HepG2 (cell line): ENCODE measurements around the gene CLN6. TPM values are rescaled to one million over a fixed set of nuclear protein-coding genes. Genes with fewer than 3 reads are reported as not detected.

Experiments used
- MATR3 ChIP-seq: sonication (generic); formaldehyde crosslinking; IDR thresholded peaks from 2 replicates; pipeline ENCODE4 v1.4.0; 2020; ENCODE audit warnings: missing genetic modification reagents
- NR2F2 ChIP-seq: IDR thresholded peaks from 2 replicates; pipeline ENCODE4 v1.6.1; 2012; ENCODE audit warnings: low read depth, inconsistent platforms, borderline replicate concordance
- RARG ChIP-seq: sonication (generic); formaldehyde crosslinking; IDR thresholded peaks from 2 replicates; pipeline ENCODE4 v1.4.0; 2020; ENCODE audit warnings: low read depth, mild to moderate bottlenecking, missing genetic modification reagents
- REL ChIP-seq: sonication (generic); formaldehyde crosslinking; conservative IDR thresholded peaks from 2 replicates; pipeline ENCODE4 v1.8.0; 2022; ENCODE audit warnings: mild to moderate bottlenecking, missing genetic modification reagents, moderate library complexity
- SMARCE1 ChIP-seq: fragments of 450-650 bp; IDR thresholded peaks from 2 replicates; pipeline ENCODE4 v1.6.1; 2017; ENCODE audit warnings: borderline replicate concordance
- SSRP1 ChIP-seq: IDR thresholded peaks from 2 replicates; pipeline ENCODE4 v1.6.1; 2016; ENCODE audit warnings: control low read depth
- TSC22D2 ChIP-seq: sonication (generic); formaldehyde crosslinking; IDR thresholded peaks from 2 replicates; pipeline ENCODE4 v1.5.1; 2020; ENCODE audit warnings: missing genetic modification reagents, mild to moderate bottlenecking, borderline replicate concordance
- ZMYM2 ChIP-seq: sonication (generic); formaldehyde crosslinking; IDR thresholded peaks from 2 replicates; pipeline ENCODE4 v1.8.0; 2022; ENCODE audit warnings: mild to moderate bottlenecking, missing genetic modification reagents
- ZNF605 ChIP-seq: sonication (generic); formaldehyde crosslinking; IDR thresholded peaks from 2 replicates; pipeline ENCODE4 v1.8.0; 2022; ENCODE audit warnings: mild to moderate bottlenecking, missing genetic modification reagents
- ZNF652 ChIP-seq: IDR thresholded peaks from 2 replicates; pipeline ENCODE4 v1.6.1; 2016; ENCODE audit warnings: low read depth, borderline replicate concordance
- polyA plus RNA-seq, 8 experiments: library from polyadenylated mRNA; depleted of rRNA in 3 of 8; stranded (reverse) in 7 of 8; unstranded in 1 of 8; fragments of >200 nt; fragmentation: Illumina TruSeq in 4 of 8; extraction: Trizol in 4 of 8; gene quantifications; 2 replicates each; pipeline versions ENCODE4 v1.2.1 to v1.2.3, GENCODE V29; 2011 to 2016; ENCODE audit warnings: low read depth in 4 of 8, missing spikeins in 1 of 8, mixed read lengths in 1 of 8; ENCODE audit not compliant: insufficient read depth in 1 of 8
- total RNA-seq, 5 experiments: library from RNA; depleted of rRNA; stranded (reverse); fragments of >200 nt; fragmentation: Illumina TruSeq; extraction: Trizol; gene quantifications; 2 replicates each; pipeline ENCODE4 v1.2.3, GENCODE V29; 2016; ENCODE audit warnings: low read depth in 1 of 5
- TF ChIP-seq, protein P1 (sequence below): IDR thresholded peaks from 2 replicates; pipeline ENCODE4 v1.6.1; 2016; ENCODE audit warnings: missing compliant biosample characterization, missing genetic modification reagents, borderline replicate concordance
- TF ChIP-seq, protein P2 (sequence below): sonication (generic); formaldehyde crosslinking; IDR thresholded peaks from 2 replicates; pipeline ENCODE4 v1.5.1; 2020; ENCODE audit warnings: missing genetic modification reagents, mild to moderate bottlenecking, borderline replicate concordance
- TF ChIP-seq, protein P3 (sequence below): sonication (generic); formaldehyde crosslinking; IDR thresholded peaks from 2 replicates; pipeline ENCODE4 v1.4.0; 2020; ENCODE audit warnings: missing genetic modification reagents, mild to moderate bottlenecking, borderline replicate concordance
- TF ChIP-seq, protein P4 (sequence below), 2 experiments: sonication (generic) in 1 of 2; formaldehyde crosslinking in 1 of 2; IDR thresholded peaks; 2 replicates each; pipeline versions ENCODE4 v1.5.1 to v1.6.1; 2011 to 2020; ENCODE audit warnings: borderline replicate concordance in 1 of 2, low read depth in 1 of 2, low read length in 1 of 2, mild to moderate bottlenecking in 1 of 2, missing genetic modification reagents in 1 of 2, moderate library complexity in 1 of 2
- TF ChIP-seq, protein P5 (sequence below): sonication (generic); formaldehyde crosslinking; IDR thresholded peaks from 2 replicates; pipeline ENCODE4 v1.4.0; 2020; ENCODE audit warnings: mild to moderate bottlenecking, missing genetic modification reagents

Gene CLN6
- total and polyA plus RNA-seq, 2 of the 13 experiments (the other 11 are each of a cell fraction or from before 2014, with no cell fraction given) = 24.9 to 27.1 TPM

DNA sequence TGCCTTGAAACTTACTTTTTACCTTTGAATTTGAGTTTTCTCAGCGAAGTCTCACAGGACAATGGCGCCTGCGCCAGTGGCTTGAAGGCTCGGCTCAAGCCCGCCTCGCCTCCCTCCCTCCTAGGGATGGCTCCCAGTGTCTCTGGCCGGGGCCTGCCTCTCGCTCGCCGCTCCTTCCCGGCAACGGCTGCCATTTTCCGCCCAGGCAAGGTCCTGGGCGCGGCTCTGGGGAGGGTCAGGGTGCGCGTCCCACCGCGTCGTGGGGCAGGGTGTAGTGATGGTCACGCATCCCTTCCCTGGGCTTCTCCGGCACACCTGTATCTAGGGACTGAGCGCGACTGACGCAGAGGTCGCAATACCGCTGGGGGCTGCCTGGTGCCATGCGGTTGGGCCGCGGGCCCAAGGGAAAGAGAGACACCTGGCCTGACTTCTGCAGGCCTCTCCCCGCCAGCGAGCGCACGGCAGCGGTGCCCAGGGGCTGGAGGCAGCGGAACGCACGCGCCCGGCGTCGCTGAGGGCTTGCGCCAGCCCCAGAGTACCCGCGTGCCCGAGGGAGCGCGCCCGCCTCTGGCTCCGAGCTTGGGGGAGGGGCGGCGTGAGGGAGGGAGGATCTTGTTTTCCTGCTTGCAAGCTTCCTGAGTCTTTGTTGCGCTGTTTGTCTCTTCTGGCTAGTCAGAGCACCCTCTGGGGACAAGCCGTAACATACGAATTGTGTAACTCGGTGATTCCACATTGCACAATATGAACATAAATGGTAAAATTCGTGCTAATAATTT lies 27.3 kb upstream of the CLN6 start (continued):
- TF ChIP-seq, protein P1, sequence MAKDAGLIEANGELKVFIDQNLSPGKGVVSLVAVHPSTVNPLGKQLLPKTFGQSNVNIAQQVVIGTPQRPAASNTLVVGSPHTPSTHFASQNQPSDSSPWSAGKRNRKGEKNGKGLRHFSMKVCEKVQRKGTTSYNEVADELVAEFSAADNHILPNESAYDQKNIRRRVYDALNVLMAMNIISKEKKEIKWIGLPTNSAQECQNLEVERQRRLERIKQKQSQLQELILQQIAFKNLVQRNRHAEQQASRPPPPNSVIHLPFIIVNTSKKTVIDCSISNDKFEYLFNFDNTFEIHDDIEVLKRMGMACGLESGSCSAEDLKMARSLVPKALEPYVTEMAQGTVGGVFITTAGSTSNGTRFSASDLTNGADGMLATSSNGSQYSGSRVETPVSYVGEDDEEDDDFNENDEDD (CRISPR knock-in tag) = peak; percentile 90
- TF ChIP-seq ZNF652 (CRISPR knock-in tag) (no peak), RARG (CRISPR knock-in tag) (no peak), ZMYM2 (CRISPR knock-in tag) (no peak), NR2F2 (no peak), MATR3 (CRISPR knock-in tag) (no peak), REL (CRISPR knock-in tag) (no peak), SSRP1 (CRISPR knock-in tag) (no peak), SMARCE1 (no peak), TSC22D2 (CRISPR knock-in tag) (no peak), ZNF605 (CRISPR knock-in tag) (no peak)
- TF ChIP-seq, protein P2, sequence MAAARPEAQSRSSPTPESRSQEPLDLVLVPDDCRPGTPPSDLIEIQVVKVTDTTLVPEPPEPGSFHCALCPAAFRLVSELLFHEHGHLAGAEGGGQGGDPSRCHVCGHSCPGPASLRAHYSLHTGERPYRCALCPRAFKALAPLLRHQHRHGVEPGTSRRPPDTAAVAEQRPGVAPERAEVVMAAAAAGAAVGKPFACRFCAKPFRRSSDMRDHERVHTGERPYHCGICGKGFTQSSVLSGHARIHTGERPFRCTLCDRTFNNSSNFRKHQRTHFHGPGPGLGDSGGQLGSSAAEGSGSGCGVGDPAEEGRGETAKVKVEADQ (CRISPR knock-in tag) = no peak
- TF ChIP-seq, protein P3, sequence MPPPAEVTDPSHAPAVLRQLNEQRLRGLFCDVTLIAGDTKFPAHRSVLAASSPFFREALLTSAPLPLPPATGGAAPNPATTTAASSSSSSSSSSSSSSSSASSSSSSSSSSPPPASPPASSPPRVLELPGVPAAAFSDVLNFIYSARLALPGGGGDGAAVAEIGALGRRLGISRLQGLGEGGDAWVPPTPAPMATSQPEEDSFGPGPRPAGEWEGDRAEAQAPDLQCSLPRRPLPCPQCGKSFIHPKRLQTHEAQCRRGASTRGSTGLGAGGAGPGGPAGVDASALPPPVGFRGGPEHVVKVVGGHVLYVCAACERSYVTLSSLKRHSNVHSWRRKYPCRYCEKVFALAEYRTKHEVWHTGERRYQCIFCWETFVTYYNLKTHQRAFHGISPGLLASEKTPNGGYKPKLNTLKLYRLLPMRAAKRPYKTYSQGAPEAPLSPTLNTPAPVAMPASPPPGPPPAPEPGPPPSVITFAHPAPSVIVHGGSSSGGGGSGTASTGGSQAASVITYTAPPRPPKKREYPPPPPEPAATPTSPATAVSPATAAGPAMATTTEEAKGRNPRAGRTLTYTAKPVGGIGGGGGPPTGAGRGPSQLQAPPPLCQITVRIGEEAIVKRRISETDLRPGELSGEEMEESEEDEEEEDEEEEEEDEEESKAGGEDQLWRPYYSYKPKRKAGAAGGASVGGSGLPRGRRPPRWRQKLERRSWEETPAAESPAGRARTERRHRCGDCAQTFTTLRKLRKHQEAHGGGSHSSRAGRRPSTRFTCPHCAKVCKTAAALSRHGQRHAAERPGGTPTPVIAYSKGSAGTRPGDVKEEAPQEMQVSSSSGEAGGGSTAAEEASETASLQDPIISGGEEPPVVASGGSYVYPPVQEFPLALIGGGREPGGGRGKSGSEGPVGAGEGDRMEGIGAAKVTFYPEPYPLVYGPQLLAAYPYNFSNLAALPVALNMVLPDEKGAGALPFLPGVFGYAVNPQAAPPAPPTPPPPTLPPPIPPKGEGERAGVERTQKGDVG (CRISPR knock-in tag) = peak; percentile 41; the same call in 1 of the 2 replicates
- TF ChIP-seq, protein P4, sequence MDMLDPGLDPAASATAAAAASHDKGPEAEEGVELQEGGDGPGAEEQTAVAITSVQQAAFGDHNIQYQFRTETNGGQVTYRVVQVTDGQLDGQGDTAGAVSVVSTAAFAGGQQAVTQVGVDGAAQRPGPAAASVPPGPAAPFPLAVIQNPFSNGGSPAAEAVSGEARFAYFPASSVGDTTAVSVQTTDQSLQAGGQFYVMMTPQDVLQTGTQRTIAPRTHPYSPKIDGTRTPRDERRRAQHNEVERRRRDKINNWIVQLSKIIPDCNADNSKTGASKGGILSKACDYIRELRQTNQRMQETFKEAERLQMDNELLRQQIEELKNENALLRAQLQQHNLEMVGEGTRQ (IDR thresholded peaks at IDR 0.05; ENCODE audit: low read depth, low read length) = no peak
- TF ChIP-seq, protein P4 (CRISPR knock-in tag; IDR thresholded peaks at IDR 0.05; ENCODE audit: borderline replicate concordance) = no peak
- TF ChIP-seq, protein P5, sequence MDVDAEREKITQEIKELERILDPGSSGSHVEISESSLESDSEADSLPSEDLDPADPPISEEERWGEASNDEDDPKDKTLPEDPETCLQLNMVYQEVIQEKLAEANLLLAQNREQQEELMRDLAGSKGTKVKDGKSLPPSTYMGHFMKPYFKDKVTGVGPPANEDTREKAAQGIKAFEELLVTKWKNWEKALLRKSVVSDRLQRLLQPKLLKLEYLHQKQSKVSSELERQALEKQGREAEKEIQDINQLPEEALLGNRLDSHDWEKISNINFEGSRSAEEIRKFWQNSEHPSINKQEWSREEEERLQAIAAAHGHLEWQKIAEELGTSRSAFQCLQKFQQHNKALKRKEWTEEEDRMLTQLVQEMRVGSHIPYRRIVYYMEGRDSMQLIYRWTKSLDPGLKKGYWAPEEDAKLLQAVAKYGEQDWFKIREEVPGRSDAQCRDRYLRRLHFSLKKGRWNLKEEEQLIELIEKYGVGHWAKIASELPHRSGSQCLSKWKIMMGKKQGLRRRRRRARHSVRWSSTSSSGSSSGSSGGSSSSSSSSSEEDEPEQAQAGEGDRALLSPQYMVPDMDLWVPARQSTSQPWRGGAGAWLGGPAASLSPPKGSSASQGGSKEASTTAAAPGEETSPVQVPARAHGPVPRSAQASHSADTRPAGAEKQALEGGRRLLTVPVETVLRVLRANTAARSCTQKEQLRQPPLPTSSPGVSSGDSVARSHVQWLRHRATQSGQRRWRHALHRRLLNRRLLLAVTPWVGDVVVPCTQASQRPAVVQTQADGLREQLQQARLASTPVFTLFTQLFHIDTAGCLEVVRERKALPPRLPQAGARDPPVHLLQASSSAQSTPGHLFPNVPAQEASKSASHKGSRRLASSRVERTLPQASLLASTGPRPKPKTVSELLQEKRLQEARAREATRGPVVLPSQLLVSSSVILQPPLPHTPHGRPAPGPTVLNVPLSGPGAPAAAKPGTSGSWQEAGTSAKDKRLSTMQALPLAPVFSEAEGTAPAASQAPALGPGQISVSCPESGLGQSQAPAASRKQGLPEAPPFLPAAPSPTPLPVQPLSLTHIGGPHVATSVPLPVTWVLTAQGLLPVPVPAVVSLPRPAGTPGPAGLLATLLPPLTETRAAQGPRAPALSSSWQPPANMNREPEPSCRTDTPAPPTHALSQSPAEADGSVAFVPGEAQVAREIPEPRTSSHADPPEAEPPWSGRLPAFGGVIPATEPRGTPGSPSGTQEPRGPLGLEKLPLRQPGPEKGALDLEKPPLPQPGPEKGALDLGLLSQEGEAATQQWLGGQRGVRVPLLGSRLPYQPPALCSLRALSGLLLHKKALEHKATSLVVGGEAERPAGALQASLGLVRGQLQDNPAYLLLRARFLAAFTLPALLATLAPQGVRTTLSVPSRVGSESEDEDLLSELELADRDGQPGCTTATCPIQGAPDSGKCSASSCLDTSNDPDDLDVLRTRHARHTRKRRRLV (CRISPR knock-in tag) = no peak
